Neuronal stem cell (in vitro differentiated cells): ENCODE results near the gene AZU1.
A peak's percentile ranks its signal among the peaks of the same experiment; 100 is the strongest.

Source experiments
- DNase-seq: peaks from one replicate; pipeline ENCODE4 v3.0.0-alpha.2; 2013; ENCODE audit warnings: low spot score
- H2AFZ ChIP-seq: one replicate; pipeline ENCODE4 v1.6.1; 2013; ENCODE audit warnings: mild to moderate bottlenecking, low read length, inconsistent platforms
- H2AK5ac ChIP-seq: 2 replicates; pipeline ENCODE4 v1.6.1; 2013; ENCODE audit warnings: low read depth, mild to moderate bottlenecking, inconsistent platforms, low read length, moderate library complexity, mixed read lengths
- H2BK120ac ChIP-seq: 2 replicates; pipeline ENCODE4 v1.6.1; 2013; ENCODE audit warnings: low read depth, mild to moderate bottlenecking, inconsistent platforms, low read length, moderate library complexity, mixed read lengths
- H2BK12ac ChIP-seq: one replicate; pipeline ENCODE4 v1.6.1; 2013; ENCODE audit warnings: low read length, inconsistent platforms
- H2BK15ac ChIP-seq: 2 replicates; pipeline ENCODE4 v1.6.1; 2013; ENCODE audit warnings: mild to moderate bottlenecking, low read length, inconsistent platforms, mixed read lengths
- H2BK5ac ChIP-seq: one replicate; pipeline ENCODE4 v1.6.1; 2013; ENCODE audit warnings: inconsistent platforms, mild to moderate bottlenecking, low read length, moderate library complexity
- H3K14ac ChIP-seq: one replicate; pipeline ENCODE4 v1.6.1; 2013; ENCODE audit warnings: low read length, inconsistent platforms
- H3K18ac ChIP-seq: 2 replicates; pipeline ENCODE4 v1.6.1; 2013; ENCODE audit warnings: low read length, inconsistent platforms
- H3K23ac ChIP-seq: 2 replicates; pipeline ENCODE4 v1.6.1; 2013; ENCODE audit warnings: low read depth, mild to moderate bottlenecking, mixed read lengths, low read length, inconsistent platforms; ENCODE audit not compliant: poor library complexity
- H3K27ac ChIP-seq: replicated peaks from 3 replicates; pipeline ENCODE4 v1.5.1; 2013; ENCODE audit warnings: low read length, inconsistent platforms
- H3K27me3 ChIP-seq, 3 experiments: 2 replicates each; pipeline ENCODE4 v1.6.1; 2013; ENCODE audit warnings: low read length in 3 of 3, mild to moderate bottlenecking in 2 of 3, inconsistent platforms in 1 of 3, low read depth in 1 of 3, mixed read lengths in 1 of 3, moderate library complexity in 1 of 3; ENCODE audit not compliant: control insufficient read depth in 3 of 3, insufficient read depth in 3 of 3
- H3K36me3 ChIP-seq, 2 donors: replicated peaks in 1 of 2; 2 replicates each; pipeline ENCODE4 v1.6.1; 2013; ENCODE audit warnings: low read length in 2 of 2; ENCODE audit not compliant: control insufficient read depth in 2 of 2, insufficient read depth in 2 of 2
- H3K4ac ChIP-seq: 2 replicates; pipeline ENCODE4 v1.6.1; 2013; ENCODE audit warnings: inconsistent platforms, mild to moderate bottlenecking, low read length, moderate library complexity
- H3K4me1 ChIP-seq, 2 donors: 1 replicate in 1 of 2; 2 replicates in 1 of 2; pipeline ENCODE4 v1.6.1; 2013; ENCODE audit warnings: low read length in 2 of 2, low read depth in 1 of 2; ENCODE audit not compliant: control insufficient read depth in 2 of 2, insufficient read depth in 1 of 2
- H3K4me2 ChIP-seq: one replicate; pipeline ENCODE4 v1.6.1; 2013; ENCODE audit warnings: mild to moderate bottlenecking, low read length, inconsistent platforms; ENCODE audit not compliant: insufficient read depth, poor library complexity, severe bottlenecking
- H3K4me3 ChIP-seq, 2 donors: 2 replicates each; pipeline ENCODE4 v1.5.1; 2013; ENCODE audit warnings: low read length in 2 of 2, mild to moderate bottlenecking in 2 of 2, inconsistent platforms in 1 of 2, moderate library complexity in 1 of 2
- H3K79me1 ChIP-seq: one replicate; pipeline ENCODE4 v1.6.1; 2013; ENCODE audit warnings: low read depth, mild to moderate bottlenecking, inconsistent platforms, low read length, moderate library complexity
- H3K9ac ChIP-seq: one replicate; pipeline ENCODE4 v1.6.1; 2013; ENCODE audit warnings: mild to moderate bottlenecking, low read depth, low read length, inconsistent platforms; ENCODE audit not compliant: poor library complexity
- H3K9me3 ChIP-seq, 2 donors: replicated peaks in 1 of 2; 2 replicates each; pipeline versions ENCODE3 to v1.6.1; 2013; ENCODE audit warnings: low read length in 2 of 2, mild to moderate bottlenecking in 2 of 2, inconsistent platforms in 1 of 2, low read depth in 1 of 2, mixed read lengths in 1 of 2, moderate library complexity in 1 of 2; ENCODE audit not compliant: control insufficient read depth in 2 of 2, insufficient read depth in 1 of 2
- H4K8ac ChIP-seq: one replicate; pipeline ENCODE4 v1.6.1; 2013; ENCODE audit warnings: low read depth, mild to moderate bottlenecking, inconsistent platforms, low read length, moderate library complexity
- H4K91ac ChIP-seq: one replicate; pipeline ENCODE4 v1.6.1; 2013; ENCODE audit warnings: low read length, low read depth, mild to moderate bottlenecking, inconsistent platforms; ENCODE audit not compliant: poor library complexity
- WGBS, 2 donors: extraction: QIAGEN DNeasy Blood & Tissue Kit; methylation state at CpG; one replicate each; pipeline ENCODE4 v1.1.7; 2013; ENCODE audit warnings: missing lambda C conversion rate in 2 of 2, mixed read lengths in 1 of 2; ENCODE audit not compliant: insufficient read length in 2 of 2, insufficient replicate concordance in 1 of 2; ENCODE audit errors: extremely low coverage in 2 of 2; 5-methylcytosine and 5-hydroxymethylcytosine counted together

The AZU1 gene

GRCh38 chr19:871446-872265, 44.0 kb downstream of the AZU1 start:
- Histone ChIP-seq H2BK5ac (peak overlapping the region; percentile 82), H3K23ac (peak overlapping the region; percentile 65), H2BK12ac (no peak overlapping the region), H3K18ac (peak overlapping the region; percentile 85), H2BK120ac (no peak overlapping the region), H3K79me1 (peaks cover 7% of the 10 kb centered on the region), H3K9ac (peak overlapping the region; percentile 4), H3K14ac (no peak overlapping the region), H3K4me2 (no peak overlapping the region), H2AK5ac (peak overlapping the region; percentile 92), H2BK15ac (peak overlapping the region; percentile 75), H3K27ac (peak overlapping the region; percentile 46), H3K27me3 (no peaks in the 10 kb centered on the region), H3K9me3 (no peaks in the 10 kb centered on the region), H3K4me3 (no peak overlapping the region), H4K91ac (no peak overlapping the region), H2AFZ (no peak overlapping the region), H3K36me3 (peaks cover 40 to 76% of the 10 kb centered on the region in 2 donors), H3K4me1 (peaks cover 0 to 3% of the 10 kb centered on the region in 2 donors), H3K4ac (no peak overlapping the region), H4K8ac (no peak overlapping the region)
- WGBS, 2 donors, result no CpG with 5 or more reads among the region's 33 CpGs
- DNase-seq, result no peak

GRCh38 chr19:872266-872951, 44.8 kb downstream of the AZU1 start:
- DNase-seq, result no peak
- Histone ChIP-seq H3K27me3 (no peaks in the 10 kb centered on the region), H3K9me3 (no peaks in the 10 kb centered on the region), H2BK120ac (no peak overlapping the region), H3K18ac (peak overlapping the region; percentile 85), H3K4me1 (peaks cover 0 to 1% of the 10 kb centered on the region in 2 donors), H3K4me2 (no peak overlapping the region), H4K8ac (no peak overlapping the region), H2BK12ac (no peak overlapping the region), H2AFZ (no peak overlapping the region), H3K27ac (peak overlapping the region; percentile 46), H3K4me3 (no peak overlapping the region), H4K91ac (no peak overlapping the region), H2AK5ac (peak overlapping the region; percentile 92), H2BK15ac (peak overlapping the region; percentile 75), H3K9ac (peak overlapping the region; percentile 4), H3K14ac (no peak overlapping the region), H2BK5ac (peak overlapping the region; percentile 82), H3K79me1 (peaks cover 9% of the 10 kb centered on the region), H3K36me3 (peaks cover 46 to 80% of the 10 kb centered on the region in 2 donors), H3K23ac (peak overlapping the region; percentile 65), H3K4ac (no peak overlapping the region)
- WGBS, 2 donors, result no CpG with 5 or more reads among the region's 27 CpGs

- Histone ChIP-seq H3K27ac (no peak overlapping the region), H3K4me1 (no peaks in the 10 kb centered on the region), H3K18ac (no peak overlapping the region), H3K23ac (no peak overlapping the region), H4K91ac (no peak overlapping the region), H3K4me2 (no peak overlapping the region), H2BK15ac (no peak overlapping the region), H3K27me3 (no peaks in the 10 kb centered on the region), H3K79me1 (peaks cover 9% of the 10 kb centered on the region), H4K8ac (no peak overlapping the region), H3K14ac (no peak overlapping the region), H3K4ac (no peak overlapping the region), H3K9me3 (no peaks in the 10 kb centered on the region), H2AFZ (no peak overlapping the region), H3K36me3 (peaks cover 45 to 73% of the 10 kb centered on the region in 2 donors), H2AK5ac (no peak overlapping the region), H2BK120ac (no peak overlapping the region), H3K9ac (no peak overlapping the region), H2BK5ac (no peak overlapping the region), H3K4me3 (no peak overlapping the region), H2BK12ac (no peak overlapping the region)
- no peak for DNase-seq
- WGBS, 2 donors, result no CpG with 5 or more reads among the region's 13 CpGs
Observed at GRCh38 chr19:873084-873483, 45.4 kb downstream of the AZU1 start.

- Histone ChIP-seq H3K4ac (no peak overlapping the region), H3K18ac (peak overlapping the region; percentile 48), H3K36me3 (peaks cover 40 to 68% of the 10 kb centered on the region in 2 donors), H3K4me3 (no peak overlapping the region), H2BK15ac (no peak overlapping the region), H3K23ac (peak overlapping the region; percentile 43), H2AFZ (no peak overlapping the region), H4K91ac (no peak overlapping the region), H3K27ac (no peak overlapping the region), H3K14ac (no peak overlapping the region), H3K4me2 (no peak overlapping the region), H2BK120ac (no peak overlapping the region), H3K4me1 (no peaks in the 10 kb centered on the region), H3K9ac (no peak overlapping the region), H3K9me3 (no peaks in the 10 kb centered on the region), H2BK12ac (no peak overlapping the region), H2BK5ac (no peak overlapping the region), H2AK5ac (peak overlapping the region; percentile 28), H3K79me1 (peaks cover 7% of the 10 kb centered on the region), H3K27me3 (no peaks in the 10 kb centered on the region), H4K8ac (no peak overlapping the region)
- DNase-seq, result no peak
- WGBS, 2 donors, result no CpG with 5 or more reads among the region's 22 CpGs
Observed at GRCh38 chr19:873561-874041, 46.0 kb downstream of the AZU1 start.
